CD4-positive, alpha-beta T cell (primary cell): ENCODE data around the gene DVL1. TPM values are rescaled to one million over a fixed set of nuclear protein-coding genes. Genes with fewer than 3 reads are reported as not detected.

Experiments used
- ATAC-seq: fragments of 200-7000 bp; cut with Tn5 transposase; one replicate; pipeline ENCODE4 v1.10.0; 2022; ENCODE audit warnings: mild to moderate bottlenecking; ENCODE audit not compliant: poor library complexity
- CTCF ChIA-PET: fragments of 350-600 bp; sonication (Branson Sonifier 250); formaldehyde crosslinking; loops from one replicate; lab custom pipeline; 2021; ENCODE audit warnings: antibody characterized with exemption, inconsistent platforms; lab: Charles Lee
- POLR2A ChIA-PET: fragments of 350-600 bp; sonication (Branson Sonifier 250); formaldehyde crosslinking; loops from one replicate; lab custom pipeline; 2021; ENCODE audit warnings: antibody characterized with exemption, inconsistent platforms; lab: Charles Lee
- DNase-seq, 14 experiments: peaks; one replicate each; pipeline ENCODE4 v3.0.0-alpha.2; 2013 to 2020; ENCODE audit warnings: mixed read lengths in 2 of 14
- H3K27ac ChIP-seq, 2 donors: one replicate each; pipeline versions ENCODE4 v1.5.1 to v1.7.0; 2013; ENCODE audit warnings: low read length in 2 of 2, low read depth in 1 of 2, mild to moderate bottlenecking in 1 of 2
- H3K27me3 ChIP-seq, 2 experiments: 1 replicate in 1 of 2; 2 replicates in 1 of 2; pipeline versions ENCODE4 v1.6.1 to v1.7.0; 2013; ENCODE audit warnings: low read length in 2 of 2, control low read depth in 1 of 2, mild to moderate bottlenecking in 1 of 2, moderate library complexity in 1 of 2; ENCODE audit not compliant: insufficient read depth in 2 of 2, control insufficient read depth in 1 of 2
- H3K36me3 ChIP-seq: one replicate; pipeline ENCODE4 v1.6.1; 2013; ENCODE audit warnings: low read length, control low read depth; ENCODE audit not compliant: insufficient read depth
- H3K4me1 ChIP-seq: one replicate; pipeline ENCODE4 v1.6.1; 2013; ENCODE audit warnings: low read length, control low read depth; ENCODE audit not compliant: insufficient read depth
- H3K4me3 ChIP-seq: one replicate; pipeline ENCODE4 v1.5.1; 2013; ENCODE audit warnings: mild to moderate bottlenecking, low read length, moderate library complexity
- H3K9me3 ChIP-seq, 2 experiments: 1 replicate in 1 of 2; 2 replicates in 1 of 2; pipeline versions ENCODE4 v1.6.1 to v1.7.0; 2013; ENCODE audit warnings: low read length in 2 of 2, mild to moderate bottlenecking in 2 of 2, control low read depth in 1 of 2, moderate library complexity in 1 of 2; ENCODE audit not compliant: control insufficient read depth in 1 of 2, insufficient read depth in 1 of 2
- H3K27ac Mint-ChIP-seq: one replicate; pipeline ENCODE4 v1.8.0; 2020; ENCODE audit warnings: mixed read lengths
- H3K27me3 Mint-ChIP-seq: one replicate; pipeline ENCODE4 v1.8.0; 2021; ENCODE audit warnings: mixed read lengths
- H3K36me3 Mint-ChIP-seq: one replicate; pipeline ENCODE4 v1.8.0; 2021; ENCODE audit warnings: low read depth, mixed read lengths
- H3K4me1 Mint-ChIP-seq: one replicate; pipeline ENCODE4 v1.8.0; 2021; ENCODE audit warnings: low read depth, mixed read lengths
- H3K4me3 Mint-ChIP-seq: one replicate; pipeline ENCODE4 v1.8.0; 2020; ENCODE audit warnings: mild to moderate bottlenecking, mixed read lengths
- H3K9me3 Mint-ChIP-seq: one replicate; pipeline ENCODE4 v1.8.0; 2020; ENCODE audit warnings: mixed read lengths
- intact Hi-C, 2 experiments: fragments of 100-400 bp; cut with DNase I in 1 of 2; cut with micrococcal nuclease in 1 of 2; formaldehyde crosslinking; loops; one replicate each; pipeline versions ENCODE4 v1.15.1 to v1.9.0; 2023 to 2025; cut with DNase I, micrococcal nuclease
- total RNA-seq, 174 experiments: library from RNA in 2 of 174; stranded (reverse) in 2 of 174; gene quantifications; one replicate each; pipeline ENCODE4 v1.2.3 and lab custom pipeline; 2021 to 2026
- TF ChIP-seq, protein P1 (sequence below): fragments of 200-600 bp; IDR thresholded peaks from one replicate; pipeline ENCODE4 v1.8.0; 2022; ENCODE audit warnings: antibody characterized with exemption, mild to moderate bottlenecking

The DVL1 gene
- total RNA-seq, 2 experiments from 2014 or later = 44.9 to 45.5 TPM

DNA sequence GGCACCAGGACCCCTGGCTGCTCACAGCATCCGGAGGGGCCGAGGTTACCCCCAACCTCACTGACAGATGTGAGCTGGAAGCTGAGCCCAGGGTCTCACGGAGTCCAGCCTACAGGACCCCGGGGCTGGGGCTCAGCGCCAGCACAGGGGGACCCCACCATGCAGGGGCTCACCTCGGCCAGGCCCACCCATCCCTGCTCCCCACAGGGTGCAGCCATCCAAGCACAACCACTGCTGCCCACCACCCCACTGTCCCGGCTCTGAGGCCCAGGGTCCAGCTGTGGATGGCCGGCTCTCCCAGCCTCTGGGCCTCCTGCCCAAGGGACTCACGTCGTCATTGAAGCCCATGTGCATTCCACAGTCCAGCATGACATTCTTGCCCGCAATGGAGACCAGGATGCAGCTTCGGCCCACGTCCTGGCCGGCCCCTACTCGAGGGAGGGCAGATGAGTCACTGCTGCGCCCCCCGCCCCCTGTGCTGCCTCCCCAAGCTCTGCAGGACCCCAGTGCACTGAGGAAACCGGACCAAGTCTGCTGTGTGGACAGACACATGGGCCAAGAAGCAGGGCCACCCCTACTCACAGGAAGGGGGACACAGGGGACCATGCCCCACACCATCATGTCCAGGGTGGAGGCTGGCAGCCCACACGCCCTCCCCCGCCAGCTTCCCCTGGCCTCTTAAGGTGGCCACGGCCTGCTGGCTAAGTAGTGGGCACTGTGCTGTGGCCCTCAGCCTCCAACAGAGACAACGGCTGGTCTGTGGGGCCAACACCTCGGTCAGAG lies 28.4 kb downstream of the DVL1 start:
- CTCF ChIA-PET = no interaction called here

DNA sequence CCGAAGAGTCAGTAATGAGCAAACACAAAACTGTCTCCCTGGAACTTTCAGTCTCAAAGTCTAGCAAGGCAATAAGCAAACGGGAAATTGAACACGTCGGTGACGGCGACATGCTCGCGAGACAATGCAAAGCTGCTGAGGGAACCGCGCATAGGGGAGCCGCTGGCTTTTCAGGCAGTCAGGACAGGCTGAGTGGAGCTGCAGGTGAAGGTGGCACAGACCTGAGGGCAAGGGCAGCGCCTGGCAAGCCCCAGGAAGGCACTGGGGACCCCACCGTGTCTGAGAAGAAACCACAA lies 29.6 kb downstream of the DVL1 start:
- Histone ChIP-seq H3K27me3 (no peaks in the 10 kb centered on the region), H3K27ac (no peak overlapping the region), H3K4me3 (no peak overlapping the region), H3K36me3 (peaks cover 53% of the 10 kb centered on the region), H3K4me1 (peaks cover 40% of the 10 kb centered on the region), H3K9me3 (peaks cover 0 to 4% of the 10 kb centered on the region in 2 experiments)
- Mint-ChIP-seq H3K27ac (peak overlapping the region; percentile 39), H3K27me3 (no peaks in the 10 kb centered on the region), H3K36me3 (peaks cover 32% of the 10 kb centered on the region), H3K4me1 (peaks cover 15% of the 10 kb centered on the region), H3K9me3 (no peaks in the 10 kb centered on the region), H3K4me3 (peak overlapping the region; percentile 51)
- TF ChIP-seq, protein P1, sequence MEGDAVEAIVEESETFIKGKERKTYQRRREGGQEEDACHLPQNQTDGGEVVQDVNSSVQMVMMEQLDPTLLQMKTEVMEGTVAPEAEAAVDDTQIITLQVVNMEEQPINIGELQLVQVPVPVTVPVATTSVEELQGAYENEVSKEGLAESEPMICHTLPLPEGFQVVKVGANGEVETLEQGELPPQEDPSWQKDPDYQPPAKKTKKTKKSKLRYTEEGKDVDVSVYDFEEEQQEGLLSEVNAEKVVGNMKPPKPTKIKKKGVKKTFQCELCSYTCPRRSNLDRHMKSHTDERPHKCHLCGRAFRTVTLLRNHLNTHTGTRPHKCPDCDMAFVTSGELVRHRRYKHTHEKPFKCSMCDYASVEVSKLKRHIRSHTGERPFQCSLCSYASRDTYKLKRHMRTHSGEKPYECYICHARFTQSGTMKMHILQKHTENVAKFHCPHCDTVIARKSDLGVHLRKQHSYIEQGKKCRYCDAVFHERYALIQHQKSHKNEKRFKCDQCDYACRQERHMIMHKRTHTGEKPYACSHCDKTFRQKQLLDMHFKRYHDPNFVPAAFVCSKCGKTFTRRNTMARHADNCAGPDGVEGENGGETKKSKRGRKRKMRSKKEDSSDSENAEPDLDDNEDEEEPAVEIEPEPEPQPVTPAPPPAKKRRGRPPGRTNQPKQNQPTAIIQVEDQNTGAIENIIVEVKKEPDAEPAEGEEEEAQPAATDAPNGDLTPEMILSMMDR = no peak
- intact Hi-C loops = no loop called here
- ATAC-seq = no peak
- DNase-seq = no peak
- ChIA-PET CTCF (no interaction called here), POLR2A (no interaction called here)

More for the DNA sequence above, 28.4 kb downstream of the DVL1 start:
- peaks cover 23% of the 10 kb centered on the region for H3K4me1 Mint-ChIP-seq
- Histone ChIP-seq H3K9me3 (peaks cover 0 to 4% of the 10 kb centered on the region in 2 experiments), H3K4me3 (no peak overlapping the region), H3K4me1 (peaks cover 44% of the 10 kb centered on the region), H3K36me3 (peaks cover 44% of the 10 kb centered on the region), H3K27ac (peak overlapping the region in 1 of 2 donors; percentile 21), H3K27me3 (no peaks in the 10 kb centered on the region)
- intact Hi-C loops = no loop called here
- POLR2A ChIA-PET = no interaction called here
- H3K4me3 Mint-ChIP-seq = peak overlapping the region; percentile 56
- TF ChIP-seq, protein P1 = no peak
- ATAC-seq (no peak), DNase-seq (no peak)
- peaks cover 26% of the 10 kb centered on the region for H3K36me3 Mint-ChIP-seq
- peak overlapping the region; percentile 36 for H3K27ac Mint-ChIP-seq
- H3K9me3 Mint-ChIP-seq = no peaks in the 10 kb centered on the region
- H3K27me3 Mint-ChIP-seq = no peaks in the 10 kb centered on the region

DNA sequence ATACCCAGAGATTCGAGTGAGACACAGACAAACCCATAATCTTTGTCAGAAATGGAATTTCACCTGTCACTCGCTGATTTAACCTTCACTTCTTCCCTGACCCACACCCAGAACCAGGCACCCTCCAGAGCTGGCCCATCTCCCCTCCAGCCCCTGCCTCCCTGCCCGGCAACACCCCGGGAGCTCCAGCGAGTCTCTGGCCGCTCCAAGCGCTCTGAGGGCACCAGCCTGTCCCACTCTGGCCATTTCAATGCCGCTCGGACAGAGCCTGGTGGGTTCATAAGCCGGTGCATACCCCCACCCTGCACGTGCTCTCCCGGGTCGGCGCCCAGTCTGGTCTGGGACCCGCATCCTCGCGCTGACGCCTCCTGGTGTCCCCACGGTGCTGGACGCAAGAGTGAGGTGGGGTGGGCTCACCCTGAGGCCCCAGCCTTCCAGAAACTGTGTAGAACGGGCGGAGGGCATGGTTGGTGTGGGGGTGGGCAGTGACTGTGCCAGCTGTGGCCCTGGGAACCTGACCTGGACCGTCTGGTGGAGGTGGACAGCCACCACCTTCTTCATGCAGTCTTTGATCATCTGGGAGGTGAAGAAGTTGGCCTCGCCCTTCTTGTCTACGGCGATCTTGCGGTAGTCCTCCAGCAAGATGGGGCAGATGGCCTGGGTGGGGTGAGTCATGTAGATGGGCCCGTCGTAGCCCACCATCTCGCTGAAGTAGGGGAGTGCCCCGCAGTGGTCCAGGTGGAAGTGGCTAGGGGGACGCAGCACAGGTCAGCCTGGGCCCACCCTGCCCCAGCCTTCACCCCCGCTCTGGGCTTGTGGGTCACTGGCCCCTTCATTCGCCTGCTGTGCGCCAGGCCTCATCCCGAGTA lies 30.2 kb downstream of the DVL1 start:
- Histone ChIP-seq H3K27me3 (no peaks in the 10 kb centered on the region), H3K27ac (no peak overlapping the region), H3K36me3 (peaks cover 59% of the 10 kb centered on the region), H3K4me1 (peaks cover 40% of the 10 kb centered on the region), H3K4me3 (no peak overlapping the region), H3K9me3 (peaks cover 0 to 4% of the 10 kb centered on the region in 2 experiments)
- peak overlapping the region; percentile 39 for H3K27ac Mint-ChIP-seq
- ChIA-PET POLR2A (no interaction called here), CTCF (no interaction called here)
- no peaks in the 10 kb centered on the region for H3K27me3 Mint-ChIP-seq
- DNase-seq (no peak), ATAC-seq (no peak)
- TF ChIP-seq, protein P1 = no peak
- H3K36me3 Mint-ChIP-seq = peaks cover 32% of the 10 kb centered on the region
- intact Hi-C loops = no loop called here
- no peaks in the 10 kb centered on the region for H3K9me3 Mint-ChIP-seq
- H3K4me1 Mint-ChIP-seq = peaks cover 11% of the 10 kb centered on the region
- H3K4me3 Mint-ChIP-seq = peak overlapping the region; percentile 51
